Kidney (tissue), 14 donors: ENCODE data around the gene COPZ2. TPM values are rescaled to one million over a fixed set of nuclear protein-coding genes. Genes with fewer than 3 reads are reported as not detected.

Experiments used
- DNase-seq, 5 donors: peaks; one replicate each; pipeline ENCODE4 v3.0.0-alpha.2; 2013 to 2020
- FAIRE-seq: peaks from 2 replicates; lab custom pipeline; 2012; peaks lifted over from hg19 to GRCh38; lab: Jason Lieb, UNC
- H3K27ac ChIP-seq, 2 donors: one replicate each; pipeline ENCODE4 v1.7.0; 2013; ENCODE audit warnings: low read depth in 2 of 2, low read length in 2 of 2, inconsistent platforms in 1 of 2
- H3K27me3 ChIP-seq: one replicate; pipeline ENCODE4 v1.7.1; 2013; ENCODE audit warnings: low read length, inconsistent platforms; ENCODE audit not compliant: control insufficient read depth, insufficient read depth
- H3K36me3 ChIP-seq, 3 donors: one replicate each; pipeline versions ENCODE4 v1.7.0 to v1.7.1; 2013; ENCODE audit warnings: low read length in 3 of 3, control low read depth in 1 of 3, inconsistent platforms in 1 of 3; ENCODE audit not compliant: insufficient read depth in 3 of 3, control insufficient read depth in 2 of 3
- H3K4me1 ChIP-seq, 3 donors: one replicate each; pipeline versions ENCODE4 v1.7.0 to v1.7.1; 2013; ENCODE audit warnings: low read length in 3 of 3, inconsistent platforms in 1 of 3, low read depth in 1 of 3; ENCODE audit not compliant: control insufficient read depth in 2 of 3, insufficient read depth in 2 of 3
- H3K4me3 ChIP-seq, 3 donors: one replicate each; pipeline versions ENCODE4 v1.7.0 to v1.8.1; 2013; ENCODE audit warnings: low read length in 3 of 3, control low read depth in 1 of 3, inconsistent platforms in 1 of 3
- H3K9ac ChIP-seq, 3 donors: one replicate each; pipeline versions ENCODE4 v1.7.0 to v1.7.1; 2013; ENCODE audit warnings: low read length in 3 of 3, control low read depth in 1 of 3, inconsistent platforms in 1 of 3
- H3K9me3 ChIP-seq, 3 donors: one replicate each; pipeline versions ENCODE4 v1.7.0 to v1.7.1; 2013; ENCODE audit warnings: low read length in 3 of 3, control low read depth in 1 of 3, inconsistent platforms in 1 of 3; ENCODE audit not compliant: control insufficient read depth in 2 of 3, insufficient read depth in 1 of 3
- CTCF ChIP-seq: IDR thresholded peaks from 3 replicates; pipeline ENCODE4 v1.5.1; 2012; ENCODE audit warnings: mild to moderate bottlenecking, moderate library complexity, borderline replicate concordance; ENCODE audit not compliant: insufficient read depth; ENCODE audit errors: extremely low read depth
- intact Hi-C: fragments of 100-400 bp; cut with DNase I; formaldehyde crosslinking; loops from one replicate; pipeline ENCODE4 v1.11.1; 2022
- polyA plus RNA-seq: library from polyadenylated mRNA; stranded (reverse); fragments of 350-450 nt; fragmentation: Illumina TruSeq; extraction: RNeasy Lipid Tissue Mini Kit (QIAGEN cat#74804); gene quantifications from one replicate; pipeline ENCODE4 v1.2.3, GENCODE V29; 2014; ENCODE audit warnings: low read depth, low replicate concordance; ENCODE audit not compliant: insufficient read depth
- total RNA-seq: library from RNA; stranded (reverse); fragmentation: NEBNext Ultra II Directional; extraction: Animal tissue kit (Norgen Biotek cat#: 25700); gene quantifications from one replicate; pipeline ENCODE4 v1.2.1, GENCODE V29; 2021
- donor health status: control.
- donor health status: control.
- donor health status: control.
- donor health status: control.
- donor health status: control.
- donor health status: DM: yes; HTN: yes; CAD: no.
- donor health status: Normal renal cell carcinoma (clear cell type).

Gene COPZ2
- total and polyA plus RNA-seq, 2 donors from 2014 or later: 24.9 to 38.2 TPM

- FAIRE-seq: no peak
- no peaks in the 10 kb centered on the region for H3K27me3 ChIP-seq
- no peak for TF ChIP-seq CTCF
- no peaks in the 10 kb centered on the region for H3K9me3 ChIP-seq
- no peaks in the 10 kb centered on the region for H3K4me1 ChIP-seq
- H3K27ac ChIP-seq: no peak overlapping the region
- DNase-seq: no peak
- H3K36me3 ChIP-seq: peaks cover 10 to 28% (median 18%) of the 10 kb centered on the region in 3 donors
- intact Hi-C loops: no loop called here
- no peak overlapping the region for H3K4me3 ChIP-seq
- H3K9ac ChIP-seq: no peak overlapping the region
These were observed 29.1 kb upstream of the COPZ2 start for GRCh38 chr17:48066656-48067055.

- no peaks in the 10 kb centered on the region for H3K9me3 ChIP-seq
- H3K27ac ChIP-seq: peak overlapping the region in 1 of 2 donors; percentile 2
- TF ChIP-seq CTCF: no peak
- H3K27me3 ChIP-seq: no peaks in the 10 kb centered on the region
- H3K4me3 ChIP-seq: no peak overlapping the region
- no peak overlapping the region for H3K9ac ChIP-seq
- no peak for FAIRE-seq
- intact Hi-C loops: no loop called here
- H3K36me3 ChIP-seq: peaks cover 8 to 32% (median 18%) of the 10 kb centered on the region in 3 donors
- no peaks in the 10 kb centered on the region for H3K4me1 ChIP-seq
- DNase-seq: no peak
These were observed 28.6 kb upstream of the COPZ2 start for GRCh38 chr17:48066192-48066591.

- no peaks in the 10 kb centered on the region for H3K27me3 ChIP-seq
- H3K36me3 ChIP-seq: peaks cover 7 to 39% (median 23%) of the 10 kb centered on the region in 3 donors
- H3K9ac ChIP-seq: no peak overlapping the region
- intact Hi-C loops: no loop called here
- no peak overlapping the region for H3K4me3 ChIP-seq
- H3K9me3 ChIP-seq: no peaks in the 10 kb centered on the region
- TF ChIP-seq CTCF: no peak
- no peak overlapping the region for H3K27ac ChIP-seq
- H3K4me1 ChIP-seq: peaks cover 0 to 3% (median 0%) of the 10 kb centered on the region in 3 donors
- no peak for FAIRE-seq
- DNase-seq: no peak
These were observed 27.0 kb upstream of the COPZ2 start for GRCh38 chr17:48064638-48065037.

- no peak for DNase-seq
- H3K36me3 ChIP-seq: peaks cover 6 to 62% (median 42%) of the 10 kb centered on the region in 3 donors
- H3K27me3 ChIP-seq: no peaks in the 10 kb centered on the region
- no peak for TF ChIP-seq CTCF
- H3K9ac ChIP-seq: no peak overlapping the region
- no peaks in the 10 kb centered on the region for H3K9me3 ChIP-seq
- no peak for FAIRE-seq
- no peak overlapping the region for H3K4me3 ChIP-seq
- no peak overlapping the region for H3K27ac ChIP-seq
- intact Hi-C loops: no loop called here
- peaks cover 0 to 6% (median 0%) of the 10 kb centered on the region in 3 donors for H3K4me1 ChIP-seq
These were observed 24.7 kb upstream of the COPZ2 start for GRCh38 chr17:48062273-48062672.
